Tibial nerve (tissue), 4 donors: Measurements from ENCODE around the gene ENOX1. TPM values are rescaled to one million over a fixed set of nuclear protein-coding genes. Genes with fewer than 3 reads are reported as not detected.

ENCODE experiments used
- DNase-seq, 2 donors: peaks; one replicate each; pipeline ENCODE4 v3.0.0-alpha.2; 2019; ENCODE audit warnings: low spot score in 2 of 2
- H3K27ac ChIP-seq, 4 donors: fragments of 200-600 bp; sonication (generic) in 3 of 4; one replicate each; pipeline ENCODE4 v1.5.1; 2017 to 2019; ENCODE audit warnings: mild to moderate bottlenecking in 1 of 4
- H3K27me3 ChIP-seq, 2 donors: fragments of 200-600 bp; sonication (generic) in 1 of 2; one replicate each; pipeline versions ENCODE4 v1.5.1 to v1.6.0; 2017 to 2019
- H3K36me3 ChIP-seq, 3 donors: fragments of 200-600 bp; sonication (generic); one replicate each; pipeline ENCODE4 v1.5.1; 2018 to 2019
- H3K4me1 ChIP-seq, 4 donors: fragments of 200-600 bp; sonication (generic) in 3 of 4; one replicate each; pipeline ENCODE4 v1.5.1; 2017 to 2019
- H3K4me3 ChIP-seq, 4 donors: fragments of 200-600 bp; sonication (generic) in 3 of 4; one replicate each; pipeline ENCODE4 v1.5.1; 2017 to 2019; ENCODE audit warnings: mild to moderate bottlenecking in 1 of 4, moderate library complexity in 1 of 4
- H3K9me3 ChIP-seq, 4 donors: fragments of 200-600 bp; sonication (generic) in 3 of 4; one replicate each; pipeline ENCODE4 v1.5.1; 2017 to 2019
- CTCF ChIP-seq, 5 experiments: fragments of 200-600 bp in 3 of 5; fragments of 450-650 bp in 2 of 5; sonication (generic) in 3 of 5; IDR thresholded peaks; one replicate each; pipeline ENCODE4 v1.5.1; 2016 to 2019; ENCODE audit warnings: antibody characterized with exemption in 5 of 5, mild to moderate bottlenecking in 3 of 5, moderate library complexity in 2 of 5
- EP300 ChIP-seq, 2 donors: sonication (generic); formaldehyde crosslinking; IDR thresholded peaks; one replicate each; pipeline ENCODE4 v1.6.1; 2017; ENCODE audit warnings: antibody characterized with exemption in 2 of 2, mild to moderate bottlenecking in 1 of 2
- POLR2A ChIP-seq, 2 donors: fragments of 450-650 bp; IDR thresholded peaks; one replicate each; pipeline ENCODE4 v1.6.1; 2017; ENCODE audit warnings: antibody characterized with exemption in 2 of 2, mild to moderate bottlenecking in 2 of 2, moderate library complexity in 2 of 2
- WGBS, 2 donors: methylation state at CpG; one replicate each; pipeline ENCODE4 v1.1.5; 2018; 5-methylcytosine and 5-hydroxymethylcytosine counted together
- total RNA-seq, 4 donors: library from RNA; depleted of rRNA; stranded (reverse); fragments of >200 nt; gene quantifications; one replicate each; pipeline ENCODE4 v1.1.0, GENCODE V29; 2016

The ENOX1 gene
- total RNA-seq, 4 donors from 2014 or later = 2.6 to 8.2 (median 4.6) TPM

DNA sequence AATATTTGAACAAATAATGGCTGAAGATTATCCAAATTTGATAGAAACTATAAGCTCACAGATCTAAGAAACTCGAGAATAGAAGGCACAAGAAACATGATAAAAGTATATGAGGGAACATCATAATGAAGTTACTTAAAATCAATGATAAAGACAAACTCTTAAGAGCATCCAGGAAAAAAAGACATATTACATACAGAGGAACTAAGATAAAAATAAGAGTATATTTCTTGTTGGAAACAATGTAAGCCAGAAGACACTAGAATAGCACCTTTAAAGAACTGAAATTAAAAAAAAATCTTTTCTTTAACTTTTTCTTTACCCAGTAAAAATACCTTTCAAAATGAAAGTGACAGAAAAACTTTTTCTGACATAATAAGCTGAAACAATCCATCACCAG, 407.0 kb downstream of the ENOX1 start:
- Histone ChIP-seq H3K4me1 (no peaks in the 10 kb centered on the region), H3K36me3 (no peaks in the 10 kb centered on the region), H3K27me3 (no peaks in the 10 kb centered on the region), H3K9me3 (peaks cover 0 to 11% (median 1%) of the 10 kb centered on the region in 4 donors), H3K4me3 (no peak overlapping the region), H3K27ac (no peak overlapping the region)
- DNase-seq = no peak
- no peak for TF ChIP-seq CTCF (IDR thresholded peaks at IDR 0.05)
- no peak for TF ChIP-seq EP300 (IDR thresholded peaks at IDR 0.05)
- TF ChIP-seq POLR2A (IDR thresholded peaks at IDR 0.05) = no peak
- 90 to 93% methylated on average over 1 of the region's 1 CpG for WGBS, 2 donors

DNA sequence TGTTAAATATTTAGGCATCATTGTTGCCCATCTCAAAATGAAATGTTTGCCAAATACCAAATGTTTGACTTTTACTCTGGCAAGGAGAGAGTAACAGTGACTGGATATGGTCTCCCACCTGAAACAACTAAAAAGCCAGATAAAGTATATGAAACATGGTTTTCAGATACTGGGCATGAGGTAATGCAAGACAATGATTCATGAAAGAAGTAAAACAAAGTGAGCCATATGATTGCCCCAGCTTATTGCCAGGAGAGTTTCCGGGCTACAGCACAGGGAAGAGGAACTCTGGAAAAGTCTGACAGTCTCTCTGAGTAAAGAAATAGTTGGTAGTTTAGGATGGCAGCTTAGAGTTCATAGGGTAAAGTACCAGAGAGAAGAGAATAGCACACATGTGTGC, 408.8 kb downstream of the ENOX1 start:
- 83 to 87% methylated on average over 1 of the region's 1 CpG for WGBS, 2 donors
- H3K4me1 ChIP-seq = no peaks in the 10 kb centered on the region
- TF ChIP-seq EP300 (IDR thresholded peaks at IDR 0.05) (no peak), CTCF (IDR thresholded peaks at IDR 0.05) (no peak), POLR2A (IDR thresholded peaks at IDR 0.05) (no peak)
- H3K9me3 ChIP-seq = peaks cover 0 to 11% (median 1%) of the 10 kb centered on the region in 4 donors
- no peaks in the 10 kb centered on the region for H3K36me3 ChIP-seq
- no peaks in the 10 kb centered on the region for H3K27me3 ChIP-seq
- DNase-seq = no peak
- no peak overlapping the region for H3K27ac ChIP-seq
- H3K4me3 ChIP-seq = no peak overlapping the region

GRCh38 chr13:43377149-43377548, 409.6 kb downstream of the ENOX1 start:
- peaks cover 0 to 11% (median 1%) of the 10 kb centered on the region in 4 donors for H3K9me3 ChIP-seq
- 80 to 86% methylated on average over 3 of the region's 3 CpGs for WGBS, 2 donors
- no peaks in the 10 kb centered on the region for H3K4me1 ChIP-seq
- H3K27ac ChIP-seq = no peak overlapping the region
- no peak for TF ChIP-seq POLR2A (IDR thresholded peaks at IDR 0.05)
- no peak for TF ChIP-seq EP300 (IDR thresholded peaks at IDR 0.05)
- TF ChIP-seq CTCF (IDR thresholded peaks at IDR 0.05) = no peak
- no peak overlapping the region for H3K4me3 ChIP-seq
- DNase-seq = no peak
- H3K27me3 ChIP-seq = no peaks in the 10 kb centered on the region
- no peaks in the 10 kb centered on the region for H3K36me3 ChIP-seq

DNA sequence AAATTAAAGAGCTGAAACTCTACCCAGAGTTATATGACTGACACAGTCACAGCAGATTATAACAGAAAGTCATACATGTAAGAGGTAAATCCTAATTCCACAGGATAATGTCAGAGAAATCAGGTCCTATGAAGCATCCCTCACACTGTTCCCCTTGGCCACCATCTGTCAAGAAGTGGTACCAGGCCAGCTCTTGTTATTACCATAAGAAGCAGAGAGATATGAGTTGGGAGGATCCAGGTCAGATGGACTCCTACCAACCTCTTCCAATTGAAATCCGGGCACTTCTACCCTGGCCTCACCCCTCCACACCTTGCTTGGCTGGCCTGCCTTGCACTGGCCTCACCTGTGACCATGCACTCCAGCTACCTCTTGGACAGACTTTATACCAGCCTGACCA, 410.2 kb downstream of the ENOX1 start:
- 89 to 100% methylated on average over 1 of the region's 1 CpG for WGBS, 2 donors
- Histone ChIP-seq H3K9me3 (peaks cover 0 to 11% (median 1%) of the 10 kb centered on the region in 4 donors), H3K27ac (no peak overlapping the region), H3K4me3 (no peak overlapping the region), H3K27me3 (no peaks in the 10 kb centered on the region), H3K4me1 (no peaks in the 10 kb centered on the region), H3K36me3 (no peaks in the 10 kb centered on the region)
- no peak for TF ChIP-seq POLR2A (IDR thresholded peaks at IDR 0.05)
- no peak for TF ChIP-seq CTCF (IDR thresholded peaks at IDR 0.05)
- no peak for TF ChIP-seq EP300 (IDR thresholded peaks at IDR 0.05)
- no peak for DNase-seq

GRCh38 chr13:43375797-43376465, 410.8 kb downstream of the ENOX1 start:
- TF ChIP-seq POLR2A (IDR thresholded peaks at IDR 0.05) = no peak
- no peak for TF ChIP-seq CTCF (IDR thresholded peaks at IDR 0.05)
- Histone ChIP-seq H3K36me3 (no peaks in the 10 kb centered on the region), H3K27ac (no peak overlapping the region), H3K4me1 (no peaks in the 10 kb centered on the region), H3K9me3 (peaks cover 0 to 11% (median 1%) of the 10 kb centered on the region in 4 donors), H3K27me3 (no peaks in the 10 kb centered on the region), H3K4me3 (no peak overlapping the region)
- no peak for DNase-seq
- WGBS, 2 donors = 67 to 70% methylated on average over 2 of the region's 2 CpGs
